Right atrium auricular region (tissue), 2 donors: ENCODE measurements around the gene B3GNT9. TPM values are rescaled to one million over a fixed set of nuclear protein-coding genes. Genes with fewer than 3 reads are reported as not detected.

Experiments used
- DNase-seq: peaks from one replicate; pipeline ENCODE4 v3.0.0-alpha.2; 2019; ENCODE audit warnings: low spot score
- H3K27ac ChIP-seq, 2 donors: fragments of 200-600 bp; sonication (generic); 1 replicate in 1 of 2; 2 replicates in 1 of 2; pipeline ENCODE4 v1.5.1; 2016 to 2019
- H3K27me3 ChIP-seq, 2 donors: fragments of 200-600 bp; sonication (generic); one replicate each; pipeline versions ENCODE4 v1.5.1 to v1.6.0; 2017 to 2019
- H3K36me3 ChIP-seq: fragments of 200-600 bp; sonication (generic); one replicate; pipeline ENCODE4 v1.5.1; 2016
- H3K4me1 ChIP-seq, 2 donors: fragments of 200-600 bp; sonication (generic); one replicate each; pipeline versions ENCODE4 v1.5.1 to v1.6.0; 2017 to 2019
- H3K4me3 ChIP-seq, 2 donors: fragments of 200-600 bp; sonication (generic); 1 replicate in 1 of 2; 2 replicates in 1 of 2; pipeline ENCODE4 v1.5.1; 2017 to 2019; ENCODE audit warnings: mild to moderate bottlenecking in 1 of 2, moderate library complexity in 1 of 2
- H3K9me3 ChIP-seq, 2 donors: fragments of 200-600 bp; sonication (generic); one replicate each; pipeline ENCODE4 v1.5.1; 2019
- CTCF ChIP-seq, 2 donors: fragments of 200-600 bp; sonication (generic); IDR thresholded peaks; one replicate each; pipeline ENCODE4 v1.5.1; 2019; ENCODE audit warnings: antibody characterized with exemption in 2 of 2
- total RNA-seq, 2 donors: library from RNA; depleted of rRNA; stranded (reverse); fragments of >200 nt; gene quantifications; one replicate each; pipeline ENCODE4 v1.1.0, GENCODE V29; 2016

B3GNT9 gene
- total RNA-seq, 2 donors from 2014 or later, result 12.2 to 31.6 TPM

- Histone ChIP-seq H3K9me3 (no peaks in the 10 kb centered on the region), H3K36me3 (peaks cover 18% of the 10 kb centered on the region), H3K27ac (no peak overlapping the region), H3K4me1 (no peaks in the 10 kb centered on the region), H3K4me3 (no peak overlapping the region), H3K27me3 (no peaks in the 10 kb centered on the region)
- no peak for DNase-seq
- TF ChIP-seq CTCF (IDR thresholded peaks at IDR 0.05), result no peak
Observed at GRCh38 chr16:67101311-67102082, 49.3 kb downstream of the B3GNT9 start.

DNA sequence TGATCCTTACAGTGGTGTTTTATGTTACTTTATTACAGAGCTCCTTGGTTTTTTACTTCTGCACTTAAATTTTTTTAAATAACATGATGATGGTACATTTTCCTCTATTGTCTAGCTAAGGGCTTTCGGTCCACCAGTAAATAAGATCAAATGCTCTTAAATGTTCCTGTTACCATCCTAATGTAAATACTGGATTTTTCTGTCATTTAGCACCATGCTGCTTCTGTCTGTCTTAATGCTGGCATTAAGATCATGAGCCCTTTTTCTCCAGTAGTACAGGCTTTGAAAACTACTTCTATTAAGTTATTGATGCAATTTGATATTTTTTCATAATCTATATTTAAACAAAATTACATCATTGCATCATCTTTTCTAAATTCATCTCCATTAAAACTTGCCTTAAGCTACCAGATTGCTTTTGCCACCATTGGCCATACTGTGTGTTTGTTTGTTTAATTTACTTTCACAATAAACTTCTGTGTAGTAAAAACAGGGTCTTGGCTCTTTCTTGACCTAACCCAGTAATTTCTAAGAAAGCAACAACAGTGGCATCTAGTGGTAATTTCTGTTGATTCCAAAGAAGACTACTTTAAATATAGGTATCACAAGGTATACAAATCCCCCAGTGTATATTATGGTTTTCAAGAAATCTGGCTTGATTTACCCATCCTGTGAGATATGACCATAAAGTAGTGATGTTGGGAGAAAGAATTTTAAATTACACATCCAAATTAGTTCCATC is 50.1 kb downstream of the B3GNT9 start:
- TF ChIP-seq CTCF (IDR thresholded peaks at IDR 0.05), result no peak
- Histone ChIP-seq H3K27ac (no peak overlapping the region), H3K9me3 (no peaks in the 10 kb centered on the region), H3K27me3 (no peaks in the 10 kb centered on the region), H3K4me1 (no peaks in the 10 kb centered on the region), H3K36me3 (peaks cover 18% of the 10 kb centered on the region), H3K4me3 (no peak overlapping the region)
- DNase-seq, result no peak

DNA sequence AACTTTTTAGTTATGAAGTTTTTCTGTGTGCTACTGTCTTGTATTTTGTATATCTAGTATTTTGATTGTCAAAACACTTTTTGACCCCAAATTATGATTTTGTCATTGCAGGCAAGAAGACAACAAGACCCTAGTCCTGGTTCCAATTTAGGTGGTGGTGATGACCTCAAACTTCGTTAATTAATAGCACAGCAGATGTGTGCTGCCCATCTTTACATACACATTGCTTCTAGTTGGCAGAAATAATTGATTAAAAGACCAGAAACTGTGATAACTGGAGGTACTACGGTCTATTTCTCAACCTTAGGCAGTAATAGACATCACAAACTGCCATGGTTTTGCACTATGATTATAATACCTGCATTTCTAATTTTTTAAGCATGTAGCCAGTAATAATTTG is 52.2 kb downstream of the B3GNT9 start:
- TF ChIP-seq CTCF (IDR thresholded peaks at IDR 0.05), result no peak
- no peak for DNase-seq
- Histone ChIP-seq H3K27ac (no peak overlapping the region), H3K27me3 (no peaks in the 10 kb centered on the region), H3K4me1 (no peaks in the 10 kb centered on the region), H3K9me3 (no peaks in the 10 kb centered on the region), H3K36me3 (peaks cover 18% of the 10 kb centered on the region), H3K4me3 (no peak overlapping the region)

Other genes with a start within 250 kb of the B3GNT9 start
- 1 to 10 TPM in 1 of 2 donors, under 1 TPM in 1; 0.79 to 1.4 TPM for gene CDH16, start 232.1 kb downstream of the B3GNT9 start, total RNA-seq
- 100 to 1,000 TPM; 173 to 266 TPM for gene RRAD, start 225.5 kb downstream of the B3GNT9 start, total RNA-seq
- gene CIAO2B, start 216.6 kb downstream of the B3GNT9 start, total RNA-seq, result 100 to 1,000 TPM in 1 of 2 donors, 10 to 100 TPM in 1; 75.3 to 118 TPM
- 10 to 100 TPM; 33.1 to 51.4 TPM for gene CES2, start 215.5 kb downstream of the B3GNT9 start, total RNA-seq
- gene CES3, start 189.7 kb downstream of the B3GNT9 start, total RNA-seq, result under 1 TPM; 0.16 to 0.89 TPM
- gene CES4A, start 162.4 kb downstream of the B3GNT9 start, total RNA-seq, result 10 to 100 TPM in 1 of 2 donors, 1 to 10 TPM in 1; 7.8 to 20.6 TPM
- gene CBFB, start 121.8 kb downstream of the B3GNT9 start, total RNA-seq, result 10 to 100 TPM; 25.7 to 49.3 TPM
- gene PHAF1, start 41.1 kb downstream of the B3GNT9 start, total RNA-seq, result 10 to 100 TPM; 10.3 TPM
- gene TRADD, start 8.9 kb upstream of the B3GNT9 start, total RNA-seq, result 10 to 100 TPM; 12.8 to 16.1 TPM
- 10 to 100 TPM in 1 of 2 donors, 1 to 10 TPM in 1; 9.5 to 11.6 TPM for gene FBXL8, start 9.0 kb upstream of the B3GNT9 start, total RNA-seq
- gene HSF4, start 13.7 kb upstream of the B3GNT9 start, total RNA-seq, result 100 to 1,000 TPM in 1 of 2 donors, 10 to 100 TPM in 1; 15.3 to 157 TPM
- 100 to 1,000 TPM in 1 of 2 donors, 10 to 100 TPM in 1; 87.5 to 103 TPM for gene NOL3, start 19.5 kb upstream of the B3GNT9 start, total RNA-seq
- gene MATCAP1, start 33.0 kb upstream of the B3GNT9 start, total RNA-seq, result 1 to 10 TPM; 4.2 to 7.8 TPM
- 1 to 10 TPM; 2.2 to 2.5 TPM for gene EXOC3L1, start 39.1 kb upstream of the B3GNT9 start, total RNA-seq
- 10 to 100 TPM; 53.8 to 70.3 TPM for gene E2F4, start 41.2 kb upstream of the B3GNT9 start, total RNA-seq
- 1 to 10 TPM in 1 of 2 donors, under 1 TPM in 1; 0.37 to 2.2 TPM for gene ELMO3, start 48.1 kb upstream of the B3GNT9 start, total RNA-seq
- 10 to 100 TPM; 16.9 to 27.8 TPM for gene TMEM208, start 76.1 kb upstream of the B3GNT9 start, total RNA-seq
- gene FHOD1, start 96.5 kb upstream of the B3GNT9 start, total RNA-seq, result 10 to 100 TPM in 1 of 2 donors, 1 to 10 TPM in 1; 5.3 to 11.6 TPM
- gene SLC9A5, start 98.0 kb upstream of the B3GNT9 start, total RNA-seq, result 1 to 10 TPM; 1.5 to 2.4 TPM
- gene PLEKHG4, start 128.5 kb upstream of the B3GNT9 start, total RNA-seq, result 1 to 10 TPM; 1.1 to 3.9 TPM
- under 1 TPM in 1 of 2 donors, not detected in 1; 0.08 TPM for gene KCTD19, start 175.7 kb upstream of the B3GNT9 start, total RNA-seq
- gene LRRC36, start 175.8 kb upstream of the B3GNT9 start, total RNA-seq, result under 1 TPM; 0.33 to 0.43 TPM
- 10 to 100 TPM; 24.1 to 56.4 TPM for gene TPPP3, start 242.5 kb upstream of the B3GNT9 start, total RNA-seq